HG03103 (cell line): ENCODE results near the gene SPEG.
"Not testable (repeated sequence)": the region's sequence is repeated elsewhere in the genome, so short reads cannot be mapped to it uniquely, and the experiment has no call there.

Experiments used
- ATAC-seq: cut with Tn5 transposase; IDR thresholded peaks from one replicate; pipeline ENCODE4 v1.9.1; 2021; ENCODE audit warnings: low read depth; ENCODE audit not compliant: unreplicated experiment

The SPEG gene

DNA sequence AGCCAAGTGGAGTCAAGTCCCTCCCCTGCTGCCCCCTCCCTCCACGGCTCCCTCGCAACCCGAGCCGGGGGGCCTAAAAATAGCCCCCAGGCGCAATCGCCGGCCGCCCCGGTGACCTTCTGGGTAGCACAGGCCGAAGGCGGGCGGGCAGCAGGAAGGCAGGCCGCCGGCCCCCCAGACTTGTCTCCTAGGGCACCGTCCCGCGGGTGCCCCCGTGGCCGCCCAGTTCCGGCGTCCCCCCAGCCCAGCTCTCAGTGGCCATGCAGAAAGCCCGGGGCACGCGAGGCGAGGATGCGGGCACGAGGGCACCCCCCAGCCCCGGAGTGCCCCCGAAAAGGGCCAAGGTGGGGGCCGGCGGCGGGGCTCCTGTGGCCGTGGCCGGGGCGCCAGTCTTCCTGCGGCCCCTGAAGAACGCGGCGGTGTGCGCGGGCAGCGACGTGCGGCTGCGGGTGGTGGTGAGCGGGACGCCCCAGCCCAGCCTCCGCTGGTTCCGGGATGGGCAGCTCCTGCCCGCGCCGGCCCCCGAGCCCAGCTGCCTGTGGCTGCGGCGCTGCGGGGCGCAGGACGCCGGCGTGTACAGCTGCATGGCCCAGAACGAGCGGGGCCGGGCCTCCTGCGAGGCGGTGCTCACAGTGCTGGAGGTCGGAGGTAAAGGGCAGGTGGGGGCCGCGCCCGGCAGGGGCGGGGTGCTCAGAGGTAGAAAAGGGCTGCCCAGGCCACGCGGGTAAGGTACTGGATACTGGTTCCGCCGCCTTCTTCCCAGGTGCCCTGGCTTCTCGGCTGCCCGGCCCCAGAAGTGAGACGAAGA lies at the start of gene SPEG:
Gene SPEG, plus strand, starts transcription at position 126 of the 808 bp plus-strand sequence. Its CDS starts 135 bp downstream, at position 261.
- no peak for ATAC-seq

DNA sequence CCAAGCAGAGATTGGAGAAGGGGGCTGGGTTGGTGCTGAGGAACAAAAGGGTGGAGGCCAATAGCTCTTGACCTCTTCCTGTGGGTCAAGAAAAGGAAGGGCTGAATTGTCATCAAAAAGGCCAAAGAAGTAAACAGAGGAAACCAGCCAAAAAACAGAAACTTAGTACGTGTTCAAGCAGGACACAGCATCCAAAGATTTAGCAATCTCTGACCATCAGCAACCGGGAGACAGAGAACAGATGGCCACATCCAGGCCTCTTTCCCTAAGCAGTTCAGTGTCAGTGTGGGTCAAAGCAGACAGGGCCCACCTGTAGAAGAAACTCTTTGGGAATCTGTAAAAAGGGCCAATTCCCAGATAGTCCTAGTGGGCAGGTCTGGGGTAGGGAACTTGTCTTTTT lies 49.8 kb upstream of the SPEG start:
- ATAC-seq, result no peak

DNA sequence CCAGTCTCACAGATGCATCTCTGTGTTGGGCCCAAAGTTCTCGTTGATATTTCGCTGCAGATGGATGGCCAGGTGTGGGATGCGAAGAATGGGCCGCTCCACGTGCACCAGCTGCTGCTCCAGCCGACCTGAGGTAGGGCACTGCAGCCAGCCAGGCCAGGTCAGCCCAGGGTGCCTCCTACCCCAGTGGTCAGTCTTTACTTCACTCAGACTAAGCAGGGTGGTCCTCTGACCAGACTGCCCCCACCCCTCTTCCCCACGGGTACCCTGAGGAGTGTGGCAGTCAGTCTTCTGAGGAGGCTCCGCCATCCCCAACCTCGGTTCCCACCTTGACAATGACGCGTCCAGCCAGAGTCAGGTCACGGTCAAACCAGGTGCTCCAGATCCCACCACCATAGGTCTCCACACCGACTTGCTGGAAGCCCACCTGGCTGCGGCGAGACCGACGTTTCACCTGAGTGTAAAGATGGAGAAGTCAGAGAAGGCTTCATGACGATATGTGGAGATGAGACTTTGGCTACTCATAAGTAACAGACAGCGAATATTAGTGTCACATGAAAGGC lies 48.6 kb upstream of the SPEG start:
- no peak for ATAC-seq

DNA sequence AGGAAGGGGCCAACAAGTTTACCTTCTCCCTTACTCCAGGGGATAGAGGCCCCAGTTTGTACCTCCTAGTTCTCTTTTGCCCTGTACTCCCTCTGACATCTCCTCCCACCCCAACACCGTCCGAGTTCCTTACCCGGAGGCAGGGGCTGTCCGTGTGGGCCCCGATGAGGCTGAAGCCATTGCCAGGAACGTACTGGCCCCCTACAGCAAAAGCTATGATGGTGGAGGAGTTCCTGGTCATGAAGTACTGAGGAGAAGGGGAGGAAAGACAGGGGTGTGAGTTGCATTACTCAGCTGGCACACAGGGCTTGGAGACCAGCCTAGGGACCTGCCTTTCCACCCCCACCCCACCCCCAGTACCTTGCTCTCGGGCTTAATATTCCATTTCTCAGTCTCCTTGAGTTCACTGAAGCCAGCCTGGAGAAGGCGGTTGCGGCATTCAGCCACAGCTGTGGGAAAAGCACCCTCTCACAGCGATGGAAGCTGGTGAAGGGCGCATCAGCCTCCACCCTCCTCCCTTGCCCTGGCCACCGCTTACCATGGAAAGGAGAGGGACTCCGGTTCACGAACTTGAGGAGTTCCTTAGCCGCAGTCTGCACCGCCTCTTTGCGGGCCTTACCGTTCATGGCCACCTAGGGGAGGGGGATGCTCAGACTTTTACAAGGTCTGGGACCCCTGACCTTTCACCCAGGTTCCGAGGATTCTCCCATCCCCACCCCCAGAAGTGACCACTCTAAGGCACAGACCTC lies 47.9 kb upstream of the SPEG start:
- ATAC-seq, result no peak

DNA sequence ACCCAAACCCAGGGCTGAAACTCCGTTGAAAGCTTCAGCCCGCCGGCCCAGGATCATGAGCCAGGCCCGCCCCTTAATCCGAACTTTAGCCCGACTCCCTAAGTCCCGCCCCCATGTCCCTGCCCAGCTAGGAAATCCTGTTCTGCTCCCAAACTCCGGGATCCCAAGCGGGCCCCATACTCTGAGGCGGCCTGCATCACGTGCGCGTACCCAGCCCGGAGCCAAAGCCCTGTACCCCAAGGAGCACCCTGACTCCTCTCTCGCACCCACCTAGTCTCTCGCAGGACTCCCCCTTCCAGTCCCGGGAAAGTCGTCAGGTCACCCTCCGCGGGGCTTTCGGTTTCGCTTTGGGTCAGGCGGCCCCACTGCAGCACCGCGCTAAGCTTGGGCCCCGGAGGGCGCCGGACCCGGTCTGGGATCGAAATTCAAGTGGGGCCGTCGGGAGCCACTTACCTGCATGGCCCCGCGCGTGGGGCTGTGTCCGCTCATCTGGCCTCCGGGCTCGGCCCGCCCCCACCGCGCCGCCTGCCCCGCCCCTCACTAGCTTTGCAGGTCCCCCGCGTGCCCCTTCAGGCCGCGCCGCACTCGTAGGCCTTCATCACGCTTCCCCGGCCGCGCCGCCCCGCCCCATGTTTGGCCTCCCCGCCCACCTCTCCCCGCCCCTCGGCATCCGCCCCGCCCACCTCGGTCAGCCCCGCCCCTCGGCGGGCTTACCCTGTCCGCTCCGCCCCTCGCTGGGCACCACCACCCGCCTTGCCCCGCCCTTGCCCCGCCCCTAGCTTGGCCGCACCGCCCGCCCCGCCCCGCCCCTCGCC lies 47.1 kb upstream of the SPEG start, which contains the start of gene DNPEP:
Gene DNPEP, minus strand, starts transcription at position 607 of the 815 bp plus-strand sequence. Its CDS starts 118 bp downstream, at position 489.
- ATAC-seq, result peak; percentile 45

DNA sequence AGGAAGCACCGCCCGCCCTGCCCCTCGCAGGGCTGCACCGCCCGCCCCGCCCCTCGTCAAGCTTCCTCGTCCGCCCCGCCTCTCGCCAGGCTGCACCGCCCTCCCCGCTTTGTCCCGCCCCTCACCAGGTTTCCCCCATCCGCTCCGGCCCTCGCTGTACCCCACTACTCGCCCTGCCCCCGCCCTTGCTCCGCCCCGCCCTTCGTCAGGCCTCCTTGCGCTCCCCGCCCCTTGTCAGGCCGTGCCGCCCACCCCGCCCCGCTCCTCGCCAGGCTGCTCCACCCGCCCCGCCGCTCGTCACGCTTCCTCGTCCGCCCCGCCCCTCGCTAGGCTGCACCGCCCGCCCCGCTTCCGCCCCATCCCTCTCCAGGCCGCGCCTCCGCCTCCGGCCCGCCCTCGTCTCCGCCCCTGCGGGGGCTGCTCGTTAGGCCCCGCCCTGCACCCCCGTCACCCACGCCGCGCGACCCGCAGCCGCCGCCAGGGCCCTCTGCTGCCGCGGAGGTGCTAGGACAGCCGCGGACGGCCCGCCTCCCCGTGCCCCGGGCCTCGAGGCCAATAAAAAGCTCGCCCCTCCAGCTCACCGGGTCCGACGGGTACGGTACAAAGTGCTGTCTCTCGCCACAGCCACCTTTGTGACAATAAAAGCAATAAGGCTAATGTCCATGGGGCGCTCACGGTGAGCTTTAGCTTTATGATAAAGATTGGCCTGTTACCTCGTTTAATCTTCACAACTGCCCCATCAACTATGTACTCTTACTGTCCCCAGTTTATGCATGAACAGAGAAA lies 46.3 kb upstream of the SPEG start:
- ATAC-seq, result peak; percentile 79

DNA sequence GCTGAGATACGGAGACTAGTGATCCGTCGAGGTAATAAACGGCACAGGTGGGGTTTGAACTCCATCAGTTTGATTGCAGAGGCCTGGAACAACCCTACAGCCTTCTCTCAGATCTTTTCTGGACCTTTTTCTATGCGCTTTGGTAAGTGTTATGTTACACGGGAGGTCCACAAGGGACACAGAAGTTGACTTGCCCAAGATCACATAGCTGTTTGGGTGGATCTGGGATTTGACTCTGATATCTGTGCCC lies 45.8 kb upstream of the SPEG start:
- no peak for ATAC-seq

DNA sequence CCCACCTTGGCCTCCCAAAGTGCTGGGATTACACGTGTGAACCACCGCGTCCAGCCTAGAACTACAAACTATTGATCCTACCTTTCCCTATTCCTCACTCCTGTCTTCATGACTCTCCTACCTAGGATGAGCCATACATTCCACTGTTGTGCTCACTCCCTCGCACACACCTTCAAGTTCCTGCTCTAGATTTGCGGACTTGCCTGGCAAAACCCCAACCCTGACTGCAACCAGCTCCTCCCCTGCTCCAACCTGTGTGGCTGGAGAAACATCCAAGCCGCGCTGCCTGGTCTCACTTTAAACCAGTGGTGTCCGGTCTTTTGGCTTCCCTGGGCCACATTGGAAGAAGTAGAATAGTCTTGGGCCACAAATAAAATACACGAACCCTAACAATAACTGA lies 41.9 kb upstream of the SPEG start:
- no peak for ATAC-seq

DNA sequence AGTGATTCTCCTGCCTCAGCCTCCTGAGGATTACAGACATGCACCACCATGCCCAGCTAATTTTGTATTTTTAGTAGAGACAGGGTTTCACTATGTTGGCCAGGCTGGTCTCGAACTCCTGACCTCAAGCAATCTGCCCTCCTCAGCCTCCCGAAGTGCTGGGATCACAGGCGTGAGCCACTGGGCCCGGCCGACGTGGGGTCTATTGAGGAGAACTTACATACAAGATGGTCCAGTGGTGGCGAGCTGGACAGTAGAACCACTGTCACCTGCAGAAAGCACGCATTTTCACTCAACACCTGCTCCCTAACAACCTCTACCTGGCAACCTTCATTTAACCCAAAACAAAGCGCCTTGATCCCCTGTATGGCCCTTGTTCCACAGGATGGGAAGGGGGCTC lies 39.6 kb upstream of the SPEG start:
- not testable (repeated sequence) for ATAC-seq

DNA sequence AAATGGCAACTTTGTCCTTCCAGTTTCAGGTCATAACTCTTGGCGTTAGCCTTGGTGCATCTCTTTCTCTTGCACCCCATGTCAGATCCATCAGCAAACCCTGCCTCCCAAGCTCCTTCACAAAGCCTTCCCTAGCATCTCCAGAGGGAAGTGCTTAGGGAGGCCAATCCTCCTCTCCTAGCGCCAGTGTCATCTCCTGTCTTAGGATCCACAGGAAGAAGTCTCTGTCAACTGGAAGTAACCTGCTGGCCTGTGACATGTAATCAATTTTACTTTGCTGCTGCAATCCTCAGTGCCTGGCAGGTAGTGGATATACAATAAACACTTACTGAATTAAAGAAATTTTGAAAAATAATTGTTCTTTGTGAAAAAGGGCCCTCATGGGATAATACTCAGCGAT lies 39.0 kb upstream of the SPEG start:
- ATAC-seq, result no peak

DNA sequence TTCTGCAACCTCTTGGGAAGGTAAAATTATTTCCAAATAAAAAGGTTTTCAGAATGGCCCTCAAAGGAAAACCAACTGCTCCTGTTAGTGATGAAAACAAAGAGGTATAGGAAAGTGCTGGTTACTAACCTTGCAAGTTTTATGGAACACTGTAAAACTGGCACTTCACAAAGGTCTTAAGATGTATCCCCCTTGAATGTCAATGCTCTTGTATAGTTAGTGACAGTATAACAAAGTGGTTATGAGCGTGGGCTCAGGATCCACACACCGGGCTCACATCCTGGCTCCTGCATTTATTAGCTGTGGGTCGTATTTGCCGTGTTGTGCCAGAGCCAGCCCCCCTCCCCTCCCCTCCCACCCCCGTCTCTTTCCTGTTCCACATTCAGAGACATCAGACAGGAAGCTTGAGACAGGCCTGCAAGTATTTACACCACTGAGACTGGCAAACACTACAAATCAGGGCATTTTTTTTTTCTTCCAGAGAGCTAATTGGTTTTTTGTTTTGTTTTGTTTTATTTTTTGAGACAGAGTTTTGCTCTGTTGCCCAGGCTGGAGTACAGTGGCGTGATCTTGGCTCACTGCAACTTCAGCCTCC lies 37.7 kb upstream of the SPEG start:
- ATAC-seq, result no peak

DNA sequence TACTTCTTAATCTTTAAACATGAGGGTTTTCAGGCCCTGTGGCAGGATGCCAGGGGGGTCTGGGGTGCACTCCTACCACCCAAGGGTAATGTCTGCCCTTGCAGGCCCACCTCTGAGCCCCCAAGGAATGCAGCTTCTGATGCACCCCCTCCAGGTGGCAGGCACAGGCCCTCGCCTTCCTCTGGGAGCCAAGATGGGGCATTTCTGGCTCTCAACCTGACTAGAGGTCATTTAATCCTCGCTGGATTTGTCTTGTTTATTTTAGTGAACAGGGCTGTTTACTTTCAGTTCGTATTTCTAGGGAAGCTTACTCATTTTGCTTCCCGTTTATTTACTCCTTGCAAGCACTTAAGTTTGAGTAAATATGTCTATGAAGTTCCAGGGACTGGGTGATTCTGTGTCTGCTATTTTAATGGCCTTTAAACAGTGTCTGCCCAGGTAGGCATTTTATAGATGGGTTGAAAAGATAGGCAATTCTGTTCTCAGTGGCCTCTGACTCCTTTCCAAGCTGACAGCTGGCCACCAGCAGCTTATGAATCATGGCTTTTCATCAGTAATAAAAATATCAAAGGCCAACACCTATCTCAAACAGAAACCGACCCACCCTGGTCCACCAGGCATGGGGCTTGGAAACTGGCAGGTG lies 35.8 kb upstream of the SPEG start:
- ATAC-seq, result no peak

DNA sequence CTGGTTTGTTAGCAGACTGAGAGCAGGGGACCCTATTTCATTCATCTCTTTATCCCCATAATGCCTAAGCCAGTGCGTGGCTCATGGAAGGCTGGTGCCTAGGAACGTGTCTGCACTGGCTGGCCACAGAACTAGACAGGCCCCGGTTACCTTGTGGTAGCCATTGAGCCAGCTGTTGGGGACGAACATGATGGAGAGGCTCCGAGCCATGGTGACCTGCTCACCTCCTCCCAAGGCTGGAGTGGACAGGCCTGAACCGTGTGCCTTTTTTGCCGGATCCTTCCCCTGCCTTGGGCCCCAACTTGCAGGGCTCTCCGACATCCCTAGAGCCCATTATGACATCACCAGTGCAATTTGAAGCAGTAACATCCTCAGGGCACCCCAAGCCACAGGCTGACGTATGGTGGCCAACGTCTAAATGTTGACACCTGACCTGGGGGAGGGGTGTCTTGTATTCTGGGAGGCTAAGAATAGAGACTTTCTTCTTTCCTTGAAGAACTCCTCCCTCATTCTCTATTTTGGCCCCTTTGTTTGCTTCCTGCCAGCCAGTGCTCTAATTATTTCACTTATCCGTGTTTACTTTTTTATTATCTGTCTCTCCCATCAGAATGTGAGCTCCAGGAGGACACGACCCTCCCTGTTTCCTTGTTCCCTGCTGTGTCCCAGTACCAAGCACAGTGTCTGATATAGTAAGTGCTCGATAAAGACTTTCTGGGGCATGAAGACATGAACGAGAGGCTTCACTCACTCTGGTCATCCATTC lies 34.7 kb upstream of the SPEG start:
- no peak for ATAC-seq

DNA sequence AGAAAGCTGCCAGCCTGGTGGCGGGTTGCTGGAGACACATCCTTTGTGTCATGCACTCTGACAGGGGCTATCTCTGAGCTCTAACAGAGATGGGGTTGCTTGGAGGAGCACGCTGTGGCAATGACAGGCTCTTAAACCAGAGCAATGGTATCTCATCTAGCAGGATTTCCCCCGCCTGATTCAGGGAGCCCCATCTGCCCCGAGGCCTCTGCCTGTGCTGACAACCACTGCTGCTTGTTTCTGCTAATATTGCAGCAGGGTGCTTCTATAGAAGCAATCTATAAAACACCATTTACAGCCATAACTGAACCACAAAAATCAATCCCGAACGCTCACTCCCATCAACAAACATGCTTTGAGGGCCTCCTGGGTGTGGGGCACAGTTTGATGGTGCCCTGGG lies 34.1 kb upstream of the SPEG start:
- no peak for ATAC-seq

DNA sequence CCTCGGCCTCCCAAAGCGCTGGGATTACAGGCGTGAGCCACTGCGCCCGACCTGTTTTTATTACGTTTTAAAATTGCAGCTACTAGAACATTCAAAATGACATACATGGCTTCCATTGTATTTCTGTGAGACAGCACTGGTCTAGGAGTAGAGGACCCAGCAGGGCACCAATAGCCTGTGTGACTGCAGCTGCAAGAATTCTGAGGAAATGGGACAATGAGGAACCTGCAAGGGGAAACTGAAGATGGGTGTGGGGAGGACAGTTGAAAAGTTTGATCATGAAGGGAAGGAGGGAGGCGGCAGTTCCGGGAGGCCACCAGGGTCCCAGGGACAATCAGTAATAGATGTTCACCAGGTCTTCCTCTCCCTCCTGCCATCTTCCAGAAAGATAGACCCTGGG lies 33.0 kb upstream of the SPEG start:
- ATAC-seq, result no peak

DNA sequence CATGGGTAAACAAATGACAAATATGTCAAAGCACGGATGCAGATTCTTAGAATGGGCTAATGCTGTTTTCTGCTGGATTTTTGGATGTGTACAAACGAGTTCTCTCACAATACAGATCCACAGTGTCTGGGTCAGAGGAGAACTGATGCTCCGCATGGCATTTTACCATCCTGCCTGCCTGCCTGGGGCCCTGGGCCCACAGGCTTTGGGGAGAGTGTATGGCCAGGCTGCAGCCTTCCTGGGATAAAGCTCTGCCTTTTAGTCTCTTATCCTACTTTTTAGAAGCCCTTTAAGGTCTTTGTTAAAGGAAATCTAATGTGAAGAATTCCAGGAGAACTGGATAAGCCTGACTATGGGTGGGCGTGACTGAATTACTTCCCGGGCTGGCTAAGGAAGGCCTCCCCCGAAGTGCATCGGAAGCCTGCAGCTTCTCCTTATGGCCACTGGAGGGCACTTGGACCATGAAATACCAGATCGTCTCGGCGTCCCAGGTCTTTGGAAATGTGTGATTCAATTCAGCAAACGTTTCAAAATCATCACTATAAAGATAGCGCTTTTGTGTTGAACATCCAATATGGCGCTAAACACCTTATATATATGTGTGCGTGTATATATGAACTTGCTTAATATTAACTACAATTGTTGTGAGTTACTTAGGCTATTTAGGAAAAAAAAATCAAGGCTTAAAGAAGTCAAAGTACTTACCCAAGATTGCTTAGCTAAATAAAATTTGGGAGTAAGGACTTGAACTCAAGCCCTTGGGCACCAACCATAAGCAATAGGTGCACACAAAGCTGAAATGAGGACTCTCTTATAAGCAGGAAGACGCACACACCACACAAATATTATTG lies 31.8 kb upstream of the SPEG start:
- ATAC-seq, result peak; percentile 96

DNA sequence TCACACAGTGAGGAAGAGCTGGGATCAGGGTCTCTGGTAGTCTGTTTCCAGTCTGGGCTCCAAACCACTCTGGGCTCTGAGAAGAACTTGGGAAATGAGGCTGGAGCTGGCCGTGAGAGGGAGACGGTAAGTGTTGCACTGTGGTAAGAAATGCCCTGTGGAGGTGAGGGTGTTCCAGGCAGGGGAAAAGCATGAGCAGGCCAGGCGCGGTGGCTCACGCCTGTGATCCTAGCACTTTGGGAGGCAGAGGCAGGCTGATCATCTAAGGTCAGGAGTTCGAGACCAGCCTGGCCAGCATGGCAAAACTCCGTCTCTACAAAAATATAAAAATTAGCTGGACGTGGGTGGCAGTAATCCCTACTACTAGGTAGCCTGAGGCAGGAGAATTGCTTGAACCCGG lies 30.8 kb upstream of the SPEG start:
- ATAC-seq, result no peak
